Effector memory CD8-positive, alpha-beta T cell (primary cell): ENCODE measurements around the gene CD160.
A peak's percentile ranks its signal among the peaks of the same experiment; 100 is the strongest.

Experiments used
- ATAC-seq: fragments of 150-1000 bp; cut with Tn5 transposase; replicated peaks from 2 replicates; pipeline ENCODE4 v1.10.0; 2021; ENCODE audit warnings: mild to moderate bottlenecking, moderate library complexity
- DNase-seq, 3 experiments: peaks; one replicate each; pipeline ENCODE4 v3.0.0; 2021
- H3K27ac Mint-ChIP-seq, 2 donors: one replicate each; pipeline ENCODE4 v1.8.0; 2022; ENCODE audit warnings: mild to moderate bottlenecking in 2 of 2, mixed read lengths in 2 of 2, moderate library complexity in 2 of 2
- H3K27me3 Mint-ChIP-seq, 2 donors: one replicate each; pipeline ENCODE4 v1.8.0; 2022; ENCODE audit warnings: mixed read lengths in 2 of 2
- H3K36me3 Mint-ChIP-seq: one replicate; pipeline ENCODE4 v1.8.0; 2022; ENCODE audit warnings: mild to moderate bottlenecking, moderate library complexity, mixed read lengths; ENCODE audit not compliant: insufficient read depth
- H3K4me1 Mint-ChIP-seq, 2 donors: one replicate each; pipeline ENCODE4 v1.8.0; 2022; ENCODE audit warnings: low read depth in 2 of 2, mixed read lengths in 2 of 2
- H3K4me3 Mint-ChIP-seq, 2 donors: one replicate each; pipeline ENCODE4 v1.8.0; 2022; ENCODE audit warnings: mild to moderate bottlenecking in 2 of 2, mixed read lengths in 2 of 2, moderate library complexity in 2 of 2
- H3K9me3 Mint-ChIP-seq, 2 donors: one replicate each; pipeline ENCODE4 v1.8.0; 2022; ENCODE audit warnings: mixed read lengths in 2 of 2

Gene CD160

DNA sequence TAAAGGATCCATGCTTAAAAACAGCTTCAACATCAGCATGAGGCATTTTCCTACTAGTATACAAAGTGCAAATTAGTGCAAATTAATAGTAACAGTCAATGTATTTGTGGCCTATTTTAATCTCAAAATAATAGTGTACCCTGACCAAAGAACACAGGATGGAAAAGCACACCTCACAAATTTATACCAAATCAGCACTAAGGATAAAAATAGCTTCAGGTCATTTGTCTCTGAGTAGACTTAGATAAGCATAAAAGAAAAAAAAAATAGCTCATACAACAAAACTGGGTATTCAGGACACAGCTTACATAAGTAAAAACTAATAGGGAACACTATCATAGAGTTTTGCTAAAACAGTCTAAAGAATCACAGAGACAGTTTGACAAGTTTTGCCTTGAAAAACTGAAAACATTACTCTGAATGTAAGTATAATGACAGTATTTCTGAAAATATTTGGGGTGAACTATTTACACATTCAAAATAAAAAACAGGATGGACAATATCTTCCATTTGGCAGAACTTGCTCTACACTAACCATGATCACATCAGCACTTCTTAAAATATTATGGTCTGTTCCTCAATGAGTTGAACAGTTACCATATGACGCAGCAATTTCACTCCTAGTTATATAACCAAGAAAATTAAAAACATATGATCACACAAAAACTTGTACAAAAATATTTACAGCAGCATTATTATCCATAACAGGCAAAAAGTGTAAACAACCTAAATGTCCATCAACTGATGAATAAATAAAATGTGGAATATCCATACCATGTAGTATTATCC is 58.3 kb downstream of the CD160 start:
- Mint-ChIP-seq H3K9me3 (no peaks in the 10 kb centered on the region), H3K36me3 (peaks cover 5% of the 10 kb centered on the region), H3K27ac (no peak overlapping the region), H3K4me3 (no peak overlapping the region), H3K4me1 (peaks cover 6 to 20% of the 10 kb centered on the region in 2 donors), H3K27me3 (no peaks in the 10 kb centered on the region)
- DNase-seq, result no peak
- ATAC-seq, result no peak

DNA sequence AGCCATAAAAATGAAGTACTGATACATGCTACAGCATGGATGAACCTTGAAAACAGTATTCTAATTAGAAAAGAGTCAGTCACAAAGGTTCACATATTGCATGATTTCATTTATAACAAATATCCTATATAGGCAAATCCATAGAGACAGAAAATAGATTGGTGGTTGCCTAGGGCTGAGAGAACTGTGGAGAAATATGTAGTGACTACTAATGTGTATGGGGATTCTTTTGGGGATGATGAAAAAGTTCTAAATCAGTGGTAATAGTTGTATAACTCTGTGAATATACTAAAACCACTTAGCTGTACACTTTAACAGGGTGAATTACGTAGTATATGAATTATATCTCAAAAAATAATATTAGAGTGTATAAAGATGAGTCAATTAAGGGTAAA is 58.8 kb downstream of the CD160 start:
- peaks cover 11% of the 10 kb centered on the region for H3K36me3 Mint-ChIP-seq
- DNase-seq, result no peak
- no peak overlapping the region for H3K27ac Mint-ChIP-seq
- no peak for ATAC-seq
- no peaks in the 10 kb centered on the region for H3K27me3 Mint-ChIP-seq
- H3K4me3 Mint-ChIP-seq, result no peak overlapping the region
- peaks cover 6 to 15% of the 10 kb centered on the region in 2 donors for H3K4me1 Mint-ChIP-seq
- no peaks in the 10 kb centered on the region for H3K9me3 Mint-ChIP-seq

DNA sequence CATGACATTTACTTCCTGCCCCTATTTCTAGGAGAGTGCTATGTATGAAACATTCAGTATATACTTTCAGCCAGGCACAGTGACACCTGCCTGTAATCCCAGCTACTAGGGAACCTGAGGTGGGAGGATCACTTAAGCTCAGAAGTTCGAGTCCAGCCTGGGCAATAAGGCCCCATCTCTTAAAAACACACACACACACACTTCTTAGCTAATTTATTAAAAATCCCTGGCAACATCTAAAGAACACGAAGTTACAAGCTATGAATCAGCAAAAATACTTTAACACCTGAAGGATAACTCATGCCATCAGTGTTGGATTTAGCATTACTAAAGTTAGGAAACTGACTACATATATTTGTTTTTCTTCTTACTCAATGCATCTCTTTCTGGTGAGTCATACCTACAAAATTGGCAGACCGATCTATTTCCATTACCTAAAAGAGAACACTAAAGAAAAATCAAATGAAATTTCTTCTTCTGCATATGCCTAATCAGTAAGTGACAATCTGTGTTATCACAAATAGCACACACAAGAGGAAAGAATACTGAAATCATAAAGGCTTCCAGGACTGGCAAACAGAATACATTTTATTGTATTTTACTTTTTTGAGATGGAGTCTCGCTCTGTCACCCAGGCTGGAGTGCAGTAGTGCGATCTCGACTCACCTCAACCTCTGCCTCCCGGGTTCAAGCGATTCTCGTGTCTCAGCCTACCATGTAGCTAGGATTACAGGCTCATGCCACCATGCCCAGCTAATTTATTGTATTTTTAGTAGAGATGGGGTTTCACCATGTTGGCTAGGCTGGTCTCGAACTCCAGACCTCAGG is 63.2 kb downstream of the CD160 start:
- no peak for ATAC-seq
- peak overlapping the region in 1 of 2 donors; percentile 25 for H3K27ac Mint-ChIP-seq
- no peak for DNase-seq
- peaks cover 12% of the 10 kb centered on the region for H3K36me3 Mint-ChIP-seq
- H3K4me1 Mint-ChIP-seq, result peaks cover 13 to 22% of the 10 kb centered on the region in 2 donors
- no peak overlapping the region for H3K4me3 Mint-ChIP-seq
- no peaks in the 10 kb centered on the region for H3K9me3 Mint-ChIP-seq
- H3K27me3 Mint-ChIP-seq, result no peaks in the 10 kb centered on the region

DNA sequence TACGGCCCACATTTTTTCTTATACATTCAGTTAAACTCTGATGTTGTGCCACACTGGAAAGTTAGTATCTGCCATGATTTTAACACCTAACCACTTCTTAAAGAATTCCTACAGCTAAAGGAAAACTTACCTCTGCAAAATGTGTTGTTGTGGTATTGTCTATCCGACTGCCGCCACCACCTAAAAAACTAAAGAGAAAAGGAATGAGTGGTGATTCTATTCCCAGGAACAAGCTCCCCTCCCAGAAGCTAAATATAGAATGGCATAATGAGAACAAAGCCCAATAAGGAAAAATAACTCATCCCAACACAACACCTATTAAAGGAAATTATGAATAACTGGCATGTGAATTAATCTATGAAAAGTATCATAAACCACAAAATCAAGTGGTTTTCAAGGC is 65.1 kb downstream of the CD160 start:
- ATAC-seq (no peak), DNase-seq (no peak)
- Mint-ChIP-seq H3K4me1 (peaks cover 13 to 22% of the 10 kb centered on the region in 2 donors), H3K9me3 (no peaks in the 10 kb centered on the region), H3K27me3 (no peaks in the 10 kb centered on the region), H3K4me3 (no peak overlapping the region), H3K27ac (no peak overlapping the region), H3K36me3 (peaks cover 27% of the 10 kb centered on the region)

DNA sequence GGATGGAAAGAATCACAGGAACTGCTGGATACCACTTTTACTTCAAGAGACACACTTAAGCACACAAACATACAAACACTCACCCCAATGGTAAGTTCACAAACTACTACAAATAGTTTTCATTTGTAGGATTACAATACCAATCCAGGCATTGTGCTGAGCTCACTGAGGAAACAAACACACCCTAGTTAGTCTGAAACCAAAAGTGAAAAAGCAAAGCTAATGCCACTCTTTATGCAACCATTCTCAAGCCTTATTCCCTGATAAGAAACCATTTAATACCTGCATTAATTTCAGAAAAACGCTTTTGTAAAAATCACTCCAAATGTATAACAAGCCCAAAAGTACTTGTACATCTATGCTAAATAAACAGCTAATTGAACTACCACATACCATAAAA is 66.2 kb downstream of the CD160 start:
- Mint-ChIP-seq H3K27me3 (no peaks in the 10 kb centered on the region), H3K27ac (peak overlapping the region in 1 of 2 donors; percentile 63)

DNA sequence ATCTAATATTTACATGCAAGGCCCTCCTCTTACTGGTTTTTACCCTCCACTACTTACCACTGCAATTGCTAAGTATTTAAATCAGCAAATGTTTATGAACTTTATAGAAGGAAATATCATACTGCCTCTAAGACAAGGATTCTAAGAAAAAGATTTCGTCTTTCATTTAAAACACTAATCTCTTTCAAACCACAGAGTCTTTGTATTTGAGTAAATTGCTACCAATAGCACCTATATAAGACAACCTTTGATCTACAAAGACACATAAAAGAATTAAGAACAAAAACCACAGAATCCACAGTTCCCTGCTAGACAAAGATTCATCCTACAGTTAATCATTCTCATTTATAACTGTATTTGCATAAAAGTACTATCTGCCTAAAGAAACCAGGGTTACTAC is 67.0 kb downstream of the CD160 start:
- Mint-ChIP-seq H3K9me3 (no peaks in the 10 kb centered on the region), H3K27me3 (no peaks in the 10 kb centered on the region), H3K4me3 (no peak overlapping the region), H3K27ac (peak overlapping the region in 1 of 2 donors; percentile 5), H3K4me1 (peaks cover 13 to 22% of the 10 kb centered on the region in 2 donors), H3K36me3 (peaks cover 29% of the 10 kb centered on the region)
- ATAC-seq (no peak), DNase-seq (no peak)

More for the DNA sequence above, 66.2 kb downstream of the CD160 start:
- DNase-seq, result no peak
- no peak for ATAC-seq
- Mint-ChIP-seq H3K36me3 (peaks cover 29% of the 10 kb centered on the region), H3K4me1 (peaks cover 13 to 22% of the 10 kb centered on the region in 2 donors), H3K9me3 (no peaks in the 10 kb centered on the region), H3K4me3 (no peak overlapping the region)

DNA sequence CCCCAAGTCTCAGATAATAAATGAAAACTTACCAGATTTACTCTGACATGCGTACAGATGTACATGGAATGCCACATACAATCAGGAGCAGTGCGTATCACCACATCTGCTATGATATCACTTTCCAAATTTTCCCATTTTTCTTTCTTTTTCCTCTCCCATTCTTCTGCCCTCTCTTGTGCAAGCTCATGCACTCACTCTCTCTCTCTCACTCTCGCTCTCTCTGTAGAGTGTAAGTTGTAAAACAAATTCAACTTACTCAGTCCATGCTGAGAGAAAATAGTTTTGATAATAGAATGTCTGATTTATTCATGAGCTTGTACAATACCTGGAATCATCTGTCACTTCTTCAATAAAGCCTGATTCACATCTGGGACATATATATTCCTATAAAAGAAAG is 69.3 kb downstream of the CD160 start:
- H3K9me3 Mint-ChIP-seq, result no peaks in the 10 kb centered on the region
- no peak overlapping the region for H3K4me3 Mint-ChIP-seq
- H3K4me1 Mint-ChIP-seq, result peaks cover 10 to 27% of the 10 kb centered on the region in 2 donors
- ATAC-seq (no peak), DNase-seq (no peak)
- H3K27me3 Mint-ChIP-seq, result no peaks in the 10 kb centered on the region
- no peak overlapping the region for H3K27ac Mint-ChIP-seq
- H3K36me3 Mint-ChIP-seq, result peaks cover 24% of the 10 kb centered on the region
